GM18858 (cell line): Measurements from ENCODE around the gene CYREN.
"Not testable (repeated sequence)": the region's sequence is repeated elsewhere in the genome, so short reads cannot be mapped to it uniquely, and the experiment has no call there.

Source experiments
- ATAC-seq: cut with Tn5 transposase; IDR thresholded peaks from one replicate; pipeline ENCODE4 v1.9.1; 2021; ENCODE audit not compliant: unreplicated experiment

Gene CYREN

DNA sequence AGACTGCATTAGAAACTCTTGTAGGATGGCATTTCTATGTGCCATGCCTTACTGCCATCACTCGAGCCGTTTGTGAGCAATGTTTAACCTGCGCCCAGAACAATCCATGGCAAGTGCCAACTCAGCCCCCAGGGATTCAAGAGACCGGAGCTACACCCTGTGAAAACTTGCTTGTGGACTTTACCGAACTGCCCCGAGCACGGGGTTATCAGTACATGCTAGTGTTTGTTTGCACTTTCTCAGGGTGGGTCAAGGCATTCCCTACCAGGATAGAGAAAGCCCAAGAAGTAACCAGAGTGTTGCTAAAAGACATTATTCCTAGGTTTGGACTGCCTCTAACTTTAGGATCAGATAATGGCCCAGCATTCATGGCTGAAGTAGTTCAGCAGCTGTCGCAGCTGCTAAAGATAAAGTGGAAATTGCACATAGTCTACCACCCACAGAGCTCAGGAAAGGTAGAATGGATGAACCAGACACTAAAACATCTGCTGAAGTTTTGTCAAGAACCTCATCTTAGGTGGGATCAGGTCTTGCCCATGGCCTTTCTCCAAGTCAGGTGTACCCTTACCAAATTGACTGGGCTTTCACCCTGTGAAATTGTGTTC is 8.9 kb upstream of the CYREN start:
- ATAC-seq, result no peak

GRCh38 chr7:135178364-135178763 is 7.9 kb upstream of the CYREN start:
- no peak for ATAC-seq

- no peak for ATAC-seq
Measured at GRCh38 chr7:135177028-135177696, 6.7 kb upstream of the CYREN start.

DNA sequence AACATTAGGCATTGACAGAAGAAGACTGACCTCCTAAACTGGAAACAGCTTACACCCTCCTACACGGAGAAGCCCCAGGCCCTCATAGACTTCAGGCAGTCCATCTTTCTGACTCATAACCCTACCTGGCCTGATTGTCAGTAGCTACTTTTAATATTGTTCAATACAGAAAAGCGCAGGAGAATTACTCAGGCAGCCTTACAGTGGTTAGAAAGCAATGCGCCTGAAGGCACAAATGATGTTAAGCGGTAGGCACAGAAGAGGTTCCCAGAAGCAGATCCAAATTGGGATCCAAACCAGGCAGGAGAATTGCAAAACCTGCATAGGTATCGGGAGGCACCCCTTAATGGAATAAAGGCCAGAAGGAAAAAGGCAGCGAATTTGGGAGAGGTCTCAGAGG is 5.4 kb upstream of the CYREN start:
- ATAC-seq, result no peak

GRCh38 chr7:135174941-135175340 is 4.4 kb upstream of the CYREN start:
- no peak for ATAC-seq

GRCh38 chr7:135173916-135174315 is 3.4 kb upstream of the CYREN start:
- ATAC-seq, result not testable (repeated sequence)

- not testable (repeated sequence) for ATAC-seq
Measured at GRCh38 chr7:135171581-135172291, 1.2 kb upstream of the CYREN start.

GRCh38 chr7:135170998-135171481 is 533 bp upstream of the CYREN start:
- peak; percentile 24 for ATAC-seq

DNA sequence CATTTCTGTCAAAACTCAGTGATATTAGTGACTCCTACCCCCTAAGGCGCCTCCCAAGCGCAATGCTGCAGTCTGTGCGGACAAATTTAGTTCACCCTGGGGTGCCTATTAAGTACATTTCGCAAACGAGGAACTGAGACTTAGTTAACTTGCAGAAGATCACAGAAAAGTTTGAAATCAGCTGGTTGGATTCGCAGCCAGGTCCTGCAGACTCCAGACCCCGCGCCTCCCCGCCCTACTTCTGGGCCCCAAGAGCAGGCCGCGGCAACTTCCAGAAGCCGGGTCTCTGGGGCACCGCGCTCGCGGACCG is 588 bp downstream of the CYREN start:
- ATAC-seq, result peak; percentile 0

DNA sequence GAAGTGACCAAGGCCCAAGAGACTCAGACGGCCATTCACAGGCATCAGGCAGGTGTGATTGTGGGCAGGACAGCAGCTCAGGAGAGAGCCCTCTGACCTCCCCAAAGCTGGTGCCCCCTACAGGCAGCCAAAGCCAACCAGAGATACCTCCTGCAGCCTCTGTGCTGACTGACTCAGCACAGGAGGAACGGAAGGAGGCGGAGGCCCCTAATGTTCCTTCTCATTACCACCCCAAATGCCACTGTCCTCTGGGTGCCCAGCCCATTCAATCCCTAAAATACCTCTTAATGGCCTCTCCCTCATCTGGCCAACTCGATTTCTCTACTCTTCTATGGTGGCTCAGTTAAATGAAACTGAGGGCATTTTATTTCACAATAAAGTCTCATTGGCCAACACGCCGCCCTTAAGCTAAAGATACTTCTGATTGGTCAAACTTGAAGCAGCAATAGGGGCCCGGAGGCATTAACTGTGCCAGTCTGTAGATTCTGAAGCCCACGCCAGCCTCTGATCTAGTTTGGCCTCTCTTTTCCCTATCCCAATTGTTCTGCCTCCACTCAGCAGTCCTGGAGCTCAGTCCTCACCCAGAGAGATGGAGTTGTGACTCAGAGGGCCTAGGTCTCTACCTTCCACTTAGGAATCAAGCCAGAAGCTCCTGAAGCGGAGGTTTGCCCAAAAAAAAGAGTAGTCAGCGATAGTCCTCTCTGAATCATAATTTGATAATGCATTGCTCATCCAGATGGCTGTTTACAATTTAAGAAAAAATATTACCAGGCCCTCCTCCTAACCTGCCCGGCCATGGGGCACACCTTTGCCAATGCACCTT is 1.2 kb downstream of the CYREN start:
- peak; percentile 32 for ATAC-seq

DNA sequence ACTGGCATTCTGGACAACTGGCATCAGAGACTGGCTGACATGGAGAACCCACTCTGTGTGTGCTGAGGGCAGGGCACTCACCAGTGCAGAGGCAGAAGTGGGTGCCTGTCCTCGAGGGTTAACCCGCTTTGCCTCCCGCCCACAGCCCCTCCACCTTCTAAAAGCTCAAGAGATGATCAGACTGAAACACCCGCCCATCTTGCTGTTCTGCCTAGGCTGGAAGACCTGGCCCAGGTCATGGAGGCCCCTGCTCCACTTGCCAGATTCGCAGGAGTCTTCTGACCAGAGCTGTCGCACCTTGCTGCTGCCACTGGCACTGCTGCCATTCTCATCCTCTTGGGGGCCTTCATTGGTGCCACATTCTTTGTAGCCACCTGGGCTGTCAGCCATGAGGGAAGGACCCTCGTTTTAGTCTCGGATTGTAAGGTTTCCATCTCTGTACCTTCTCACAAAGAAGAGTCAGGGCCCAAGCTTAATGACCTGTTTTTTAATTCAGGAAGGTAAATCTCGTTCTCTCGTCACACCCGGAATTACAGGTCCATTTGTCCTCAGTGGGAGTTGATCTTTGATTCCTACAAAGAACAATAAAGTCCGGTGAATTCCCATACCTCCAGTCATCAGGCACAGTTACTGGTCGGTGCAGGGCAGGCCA is 1.9 kb downstream of the CYREN start:
- ATAC-seq, result no peak

- ATAC-seq, result no peak
Measured at GRCh38 chr7:135168001-135168400, 2.5 kb downstream of the CYREN start.

DNA sequence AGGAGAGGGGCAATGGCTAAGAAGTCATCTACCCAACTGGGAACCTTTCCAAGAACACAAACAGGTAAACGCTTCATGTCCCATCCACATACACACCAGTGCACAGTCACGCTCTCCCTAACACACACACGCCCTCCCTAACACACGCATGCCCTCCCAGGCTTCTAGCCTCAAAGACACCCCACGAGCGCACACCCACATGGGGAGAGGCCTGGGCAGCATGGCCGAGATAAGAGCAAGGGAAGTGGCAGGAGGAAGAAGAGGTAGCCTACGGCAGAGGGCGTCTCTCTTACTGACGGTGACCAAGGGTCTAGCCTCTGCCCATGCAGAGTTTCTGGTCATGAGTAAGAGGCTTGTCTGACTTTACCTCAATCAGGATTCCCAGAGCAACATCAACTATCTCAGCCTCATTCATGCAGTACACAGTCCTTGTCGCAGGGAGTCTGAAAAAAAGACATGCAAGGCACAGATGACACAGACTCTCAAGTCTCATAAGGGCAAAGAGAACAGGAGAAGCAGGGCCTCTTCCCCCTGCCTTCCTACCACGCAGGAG is 3.1 kb downstream of the CYREN start:
- ATAC-seq, result no peak

DNA sequence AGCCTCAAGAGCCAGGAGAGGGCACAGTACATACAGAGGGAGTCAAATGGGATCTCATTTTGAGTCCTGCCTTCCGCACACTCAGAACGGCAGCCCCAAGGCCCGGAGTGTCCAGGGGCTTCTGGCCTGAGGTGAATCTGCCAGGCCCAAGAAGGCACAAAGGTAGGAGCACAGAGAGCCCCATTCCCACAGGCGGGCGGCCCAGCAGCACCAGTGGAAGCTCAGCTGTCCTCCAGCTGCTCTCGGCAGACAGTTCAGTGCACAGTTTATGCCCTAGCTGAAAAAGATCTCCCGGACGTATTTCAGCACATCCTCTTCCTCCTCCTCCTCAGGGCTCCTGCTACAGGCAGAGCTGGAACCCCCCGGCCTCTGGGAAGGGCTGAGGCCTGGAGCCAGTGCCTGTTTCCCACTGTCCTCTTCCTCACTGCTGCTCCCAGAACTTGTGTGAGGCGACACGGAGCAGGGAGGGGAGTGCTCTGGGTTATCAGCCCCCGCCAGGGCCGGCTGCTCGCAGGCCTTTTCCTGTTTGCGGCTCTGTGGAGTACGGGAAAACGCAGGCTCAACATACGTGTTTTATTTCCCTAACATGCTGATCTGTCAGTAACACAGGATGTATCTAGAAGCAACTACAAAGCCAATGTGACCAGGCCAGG is 4.0 kb downstream of the CYREN start:
- ATAC-seq, result no peak

- no peak for ATAC-seq
Measured at GRCh38 chr7:135165862-135166261, 4.6 kb downstream of the CYREN start.

- no peak for ATAC-seq
Measured at GRCh38 chr7:135164357-135165061, 6.0 kb downstream of the CYREN start.

DNA sequence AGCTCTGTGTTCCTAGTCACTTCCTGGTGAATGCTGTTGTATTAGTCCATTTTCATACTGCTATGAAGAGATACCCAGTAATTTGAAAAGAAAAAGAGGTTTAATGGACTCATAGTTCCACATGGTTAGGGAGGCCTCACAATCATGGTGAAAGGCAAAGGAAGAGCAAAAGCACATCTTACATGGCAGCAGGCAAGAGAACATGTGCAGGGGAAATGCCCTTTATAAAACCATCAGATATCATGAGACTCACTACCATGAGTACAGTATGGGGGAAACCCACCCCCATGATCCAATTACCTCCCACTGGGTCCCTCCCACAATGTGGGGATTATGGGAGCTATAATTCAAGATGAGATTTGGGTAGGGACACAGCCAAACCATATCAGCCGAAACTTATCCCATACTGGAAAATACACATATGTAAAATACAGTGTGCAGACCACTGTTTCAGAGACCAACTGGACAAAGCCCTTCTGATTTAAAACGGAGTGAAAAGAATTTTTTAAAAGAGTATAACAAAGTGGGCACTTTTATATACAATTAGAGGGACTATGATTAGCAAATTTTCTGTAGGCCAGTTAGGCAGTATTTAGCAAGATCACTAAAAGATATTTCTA is 8.0 kb downstream of the CYREN start:
- no peak for ATAC-seq

- no peak for ATAC-seq
Measured at GRCh38 chr7:135161669-135162068, 8.8 kb downstream of the CYREN start.
